PC-9 (cell line): Measurements from ENCODE around the gene SPACA5.

Experiments used
- CTCF ChIP-seq: fragments of 200-600 bp; sonication (generic); conservative IDR thresholded peaks from 2 replicates; pipeline ENCODE4 v1.6.1; 2017; ENCODE audit warnings: mixed run types, antibody characterized with exemption, mild to moderate bottlenecking, moderate library complexity
- EZH2 ChIP-seq: fragments of 200-600 bp; sonication (generic); IDR thresholded peaks from 2 replicates; pipeline ENCODE4 v1.8.0; 2017; ENCODE audit warnings: antibody characterized with exemption, low read depth

- no peak for TF ChIP-seq CTCF
- TF ChIP-seq EZH2 = no peak
Observed at GRCh38 chrX:48059296-48059639, 52.5 kb downstream of the SPACA5 start.
